NCI-H146 (cell line): ENCODE measurements around the gene AGPAT3.

ENCODE experiments used
- DNase-seq: peaks from one replicate; lab custom pipeline; 2025; lab: John Stamatoyannopoulos, UW

The AGPAT3 gene

DNA sequence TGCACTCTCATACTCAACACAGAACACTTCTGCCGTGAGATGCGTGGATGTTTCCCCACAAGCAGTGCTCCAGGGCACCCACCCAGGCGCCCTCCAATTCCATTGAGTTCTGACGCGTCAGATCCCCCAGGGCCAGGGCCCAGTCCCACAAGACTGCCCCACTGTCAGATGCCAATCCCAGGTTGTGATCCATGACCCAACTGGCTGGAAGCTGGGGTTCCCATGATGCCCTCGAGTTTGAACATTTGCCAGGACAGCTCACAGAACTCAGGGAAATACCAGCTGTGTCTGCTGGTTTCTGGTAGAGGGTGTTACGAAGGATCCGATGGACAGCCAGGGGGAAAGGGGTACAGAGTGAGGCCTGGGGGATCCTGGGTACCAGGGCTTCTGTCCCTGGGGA lies 58.4 kb downstream of the AGPAT3 start:
- no peak for DNase-seq

DNA sequence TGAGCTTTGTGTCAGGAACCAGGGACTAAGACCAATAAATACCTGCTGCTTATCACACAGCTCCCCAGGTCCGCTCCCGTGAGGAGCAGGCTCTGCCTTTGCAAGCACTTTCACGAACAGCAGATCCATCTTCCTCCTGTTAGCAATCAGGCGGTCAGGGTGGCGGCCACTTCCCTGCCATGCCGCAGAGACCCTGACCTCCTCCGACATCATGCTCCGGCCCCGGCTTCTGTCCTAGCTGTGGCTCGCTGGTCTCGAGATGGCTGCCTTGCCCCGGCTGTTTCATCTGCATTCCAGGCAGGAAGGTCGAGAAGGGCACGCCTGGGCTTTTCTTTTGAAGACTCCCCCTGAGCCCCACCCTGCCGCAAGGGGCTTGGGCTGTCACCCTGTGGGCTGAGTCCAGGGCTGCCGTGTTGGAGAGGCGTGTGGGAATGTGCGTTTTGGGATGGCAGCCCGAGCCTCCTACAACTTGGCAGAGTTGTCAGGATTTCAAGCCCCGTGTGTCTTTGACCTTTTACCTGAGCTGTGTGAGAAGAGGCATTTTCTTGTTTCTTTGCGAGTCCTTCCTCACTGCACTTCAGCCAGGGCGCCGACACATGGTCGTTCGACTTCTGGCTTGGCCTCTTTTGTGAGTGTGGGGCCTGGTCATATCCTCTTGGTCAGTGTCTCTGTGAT lies 59.5 kb downstream of the AGPAT3 start:
- no peak for DNase-seq

DNA sequence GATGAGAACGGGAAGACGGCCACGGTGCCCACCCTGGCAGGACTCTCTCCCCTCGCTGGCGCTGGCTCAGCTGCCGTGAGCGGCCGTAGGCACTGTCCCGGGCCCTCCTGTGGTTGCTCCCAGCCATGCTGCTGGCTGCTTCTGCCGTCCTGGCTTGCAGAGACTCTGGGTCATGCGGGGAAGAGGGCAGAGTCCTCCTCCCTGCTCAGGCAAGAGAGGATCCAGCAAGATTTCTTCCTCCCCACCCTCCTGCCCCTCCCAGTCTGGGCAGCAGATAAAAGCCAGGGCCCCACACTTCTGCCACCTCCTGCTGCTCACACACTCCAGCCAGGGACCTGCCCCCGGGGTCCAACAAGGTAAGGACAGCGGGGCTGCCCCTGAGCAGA lies 60.1 kb downstream of the AGPAT3 start:
- no peak for DNase-seq

DNA sequence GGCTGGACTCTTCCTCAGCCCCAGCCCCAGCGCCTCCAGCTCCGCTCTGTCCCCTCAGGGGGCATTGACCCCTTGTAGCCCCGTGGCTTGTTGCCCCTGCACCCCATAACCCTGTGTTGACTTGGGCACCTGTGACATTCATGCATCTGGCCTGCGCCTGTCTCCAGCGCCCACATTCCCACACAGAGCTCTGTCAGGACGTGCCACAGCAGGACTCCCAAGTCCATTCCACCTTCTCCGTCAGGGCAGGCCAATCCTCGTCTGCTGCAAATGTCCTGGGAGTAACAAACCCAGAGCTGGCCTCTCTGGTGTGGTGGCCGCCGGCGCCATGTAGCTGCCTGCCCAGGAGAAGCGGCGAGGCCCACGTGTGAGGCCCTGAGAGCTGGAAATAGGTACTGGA lies 60.6 kb downstream of the AGPAT3 start:
- no peak for DNase-seq

DNA sequence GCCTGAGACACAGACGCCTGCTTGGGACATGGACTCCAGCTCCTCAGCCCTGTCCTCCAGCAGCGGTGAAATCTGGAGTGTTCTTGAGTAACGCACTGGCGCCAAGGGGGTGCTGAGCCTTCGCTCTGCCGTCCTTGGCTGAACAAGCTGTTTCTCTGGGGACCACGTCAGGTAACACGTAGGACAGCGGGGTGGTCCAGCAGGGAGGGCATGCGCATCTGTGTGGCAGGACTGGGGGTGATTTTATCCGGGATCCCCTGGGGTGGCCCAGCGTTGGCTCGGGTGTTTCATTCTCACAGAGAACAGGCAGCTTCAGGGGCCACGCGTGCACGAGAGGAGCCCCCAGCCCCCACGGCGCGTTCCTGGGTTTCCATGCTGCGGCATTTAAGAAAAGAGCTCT lies 61.2 kb downstream of the AGPAT3 start:
- no peak for DNase-seq

DNA sequence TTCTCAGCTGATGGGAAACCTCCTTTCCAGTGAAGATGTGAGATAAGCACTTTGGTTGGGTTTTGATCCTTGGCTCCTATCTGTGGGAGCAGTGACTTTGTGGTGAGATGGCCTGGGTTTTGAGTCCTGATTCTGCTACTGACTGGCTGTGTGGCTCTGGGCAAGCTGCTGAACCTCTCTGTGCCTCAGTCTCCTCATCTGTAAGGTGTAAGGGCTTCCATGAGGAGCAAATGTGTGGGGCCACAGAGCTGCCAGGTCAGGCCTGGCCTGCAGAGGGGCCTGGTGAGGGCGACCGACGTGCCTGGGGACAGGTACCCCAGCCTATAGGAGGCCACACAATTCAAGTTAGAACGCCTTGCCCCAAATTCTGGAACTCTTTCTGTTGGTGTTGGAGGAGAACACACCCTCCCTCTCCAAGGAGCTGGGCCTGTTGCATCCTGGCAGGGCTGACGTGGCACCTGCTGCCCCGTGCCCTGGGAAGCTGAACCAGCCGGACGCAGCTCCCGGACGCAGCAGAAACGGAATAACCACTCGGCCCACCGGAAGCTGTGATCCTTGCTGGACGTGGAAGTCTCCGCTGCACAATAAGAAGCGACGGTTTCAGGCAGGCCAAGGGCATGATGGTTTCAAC lies 62.7 kb downstream of the AGPAT3 start:
- DNase-seq: no peak

DNA sequence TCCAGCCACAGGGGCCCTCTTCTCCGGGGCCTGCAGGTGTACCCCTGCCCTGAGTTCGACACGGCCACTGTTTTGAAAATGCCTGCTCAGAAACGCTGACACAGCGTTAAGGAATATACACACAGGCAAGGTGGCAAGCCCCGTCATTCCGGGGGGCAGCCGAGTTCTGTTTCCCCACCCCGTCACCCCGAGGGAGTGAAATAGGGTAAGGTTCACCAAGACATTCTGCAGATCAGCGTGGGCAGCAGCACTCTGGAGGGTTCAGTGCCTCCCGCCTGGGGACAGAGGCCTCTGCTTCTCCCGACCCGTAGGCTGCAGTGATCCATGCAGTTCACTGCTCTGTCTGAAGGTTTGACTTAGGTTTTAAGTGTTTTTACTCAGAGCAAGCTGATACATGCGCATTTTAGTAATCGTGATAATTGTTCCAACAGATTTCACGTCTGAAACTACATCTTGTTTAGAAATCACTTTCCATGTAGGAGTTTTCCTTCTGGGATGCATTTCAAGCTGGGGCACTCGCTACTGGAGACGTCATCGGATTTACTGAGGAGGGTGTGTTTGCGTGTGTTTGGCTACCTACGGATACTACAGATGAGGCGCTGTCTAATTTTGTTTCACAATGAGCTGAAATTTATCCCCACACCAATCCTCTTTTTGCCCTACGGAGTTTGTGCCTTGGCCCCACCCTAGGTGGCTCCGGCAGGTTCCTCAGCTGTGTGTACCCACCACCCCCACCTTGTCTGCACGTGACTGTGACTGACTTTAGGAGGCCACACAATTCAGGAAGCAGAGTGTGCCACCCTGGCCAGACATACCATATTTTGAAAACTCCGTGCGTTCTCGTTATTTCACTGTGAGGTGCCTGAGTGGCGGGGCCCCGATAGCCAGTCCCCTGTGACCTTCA lies 63.5 kb downstream of the AGPAT3 start:
- no peak for DNase-seq

DNA sequence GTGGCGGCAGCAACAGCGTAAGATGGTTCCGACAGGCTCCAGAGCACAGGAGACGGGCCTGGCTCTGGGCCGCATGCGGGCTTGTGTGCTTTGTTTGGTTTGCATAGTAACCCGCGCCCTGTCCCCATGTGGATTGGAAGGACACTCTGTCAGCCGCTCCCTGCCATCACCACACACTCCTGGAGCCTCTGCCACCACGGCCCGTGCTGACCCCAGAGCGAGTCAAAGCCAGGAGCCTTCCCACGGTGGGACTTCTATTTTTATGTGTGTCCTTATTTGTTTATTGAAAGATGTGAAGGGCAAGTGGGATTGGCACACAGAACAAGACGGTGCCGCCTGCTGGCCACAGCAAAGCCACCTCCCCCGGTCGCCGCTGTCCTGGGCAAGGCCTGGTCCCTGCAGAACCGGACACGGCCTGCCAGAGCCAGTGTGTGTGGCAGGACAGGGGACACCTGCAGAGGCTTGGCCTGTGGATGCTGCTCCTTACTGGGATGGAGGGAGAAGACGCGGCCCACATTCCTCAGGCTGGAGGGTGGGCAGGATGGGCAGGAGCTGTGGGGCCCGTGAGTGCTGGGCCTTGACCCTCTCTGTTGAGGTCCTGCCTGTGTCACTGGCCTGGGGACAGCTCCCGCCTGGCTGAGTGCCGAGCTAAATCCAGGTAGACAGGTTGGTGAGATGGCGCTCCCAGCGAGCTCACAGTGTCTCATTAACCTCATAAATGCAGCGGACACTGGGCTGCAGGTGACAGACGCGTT lies 64.4 kb downstream of the AGPAT3 start:
- DNase-seq: no peak

DNA sequence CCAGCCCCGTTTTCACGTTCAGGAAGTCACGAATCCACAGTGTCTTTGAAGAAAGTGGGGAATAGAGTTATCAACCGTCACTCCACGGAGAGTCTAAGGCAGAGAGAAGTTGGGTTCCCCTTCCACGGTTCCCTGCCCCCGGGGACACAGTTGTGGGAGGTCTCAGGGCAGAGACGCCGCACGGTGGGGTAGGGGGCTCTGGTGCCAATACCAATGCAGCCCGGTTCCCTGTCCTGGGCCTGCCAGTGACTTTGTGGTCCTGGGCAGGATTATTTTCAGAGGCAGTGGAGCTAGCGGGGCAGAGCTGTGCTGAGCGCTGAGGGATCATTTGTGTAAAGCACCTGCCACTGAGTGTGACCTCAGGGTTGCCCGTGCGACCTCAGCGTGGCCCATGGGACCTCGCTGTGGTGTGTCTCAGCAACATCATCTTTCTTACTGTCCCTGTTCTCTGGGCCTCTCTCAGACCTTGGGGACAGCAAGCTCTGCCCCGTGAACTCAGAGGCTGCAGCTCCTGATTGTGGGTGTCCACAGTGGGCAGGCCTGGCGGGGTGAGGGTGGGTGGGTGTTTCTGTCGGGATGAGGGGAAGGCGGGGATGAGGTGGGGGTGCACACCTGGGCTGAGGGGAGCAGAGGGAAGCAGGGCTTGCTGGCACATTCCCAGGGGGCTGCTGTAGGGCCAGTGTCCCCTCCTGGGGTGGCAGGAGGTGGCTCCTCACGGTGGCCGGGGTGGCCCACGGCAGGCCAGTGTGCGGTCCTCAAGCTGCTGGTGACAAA lies 65.2 kb downstream of the AGPAT3 start:
- DNase-seq: no peak

DNA sequence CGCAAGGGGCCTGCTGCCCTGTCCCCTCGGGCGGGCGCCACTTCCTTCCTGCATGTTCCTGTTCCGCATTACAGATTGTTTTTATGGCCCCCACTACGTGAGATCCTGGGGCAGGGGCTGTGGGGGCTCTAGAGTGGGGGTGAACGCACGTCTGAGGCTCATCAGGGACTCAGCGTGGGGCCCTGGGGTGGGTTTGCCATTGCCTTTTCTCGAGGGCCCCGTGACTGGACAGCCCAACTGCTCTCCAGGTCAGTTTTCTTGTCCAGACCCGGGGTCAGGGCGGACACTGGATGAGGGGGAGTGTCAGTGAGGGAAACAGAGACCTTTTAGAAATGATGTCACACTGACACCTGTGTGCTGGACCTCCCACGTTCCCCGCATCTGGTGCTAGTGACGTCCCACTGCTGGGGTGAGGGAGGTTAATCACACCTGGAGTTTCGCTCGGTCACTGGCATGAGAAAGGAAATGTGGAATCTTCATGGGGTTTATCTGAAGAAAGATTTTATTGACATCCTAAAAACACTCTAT lies 65.9 kb downstream of the AGPAT3 start:
- DNase-seq: no peak

DNA sequence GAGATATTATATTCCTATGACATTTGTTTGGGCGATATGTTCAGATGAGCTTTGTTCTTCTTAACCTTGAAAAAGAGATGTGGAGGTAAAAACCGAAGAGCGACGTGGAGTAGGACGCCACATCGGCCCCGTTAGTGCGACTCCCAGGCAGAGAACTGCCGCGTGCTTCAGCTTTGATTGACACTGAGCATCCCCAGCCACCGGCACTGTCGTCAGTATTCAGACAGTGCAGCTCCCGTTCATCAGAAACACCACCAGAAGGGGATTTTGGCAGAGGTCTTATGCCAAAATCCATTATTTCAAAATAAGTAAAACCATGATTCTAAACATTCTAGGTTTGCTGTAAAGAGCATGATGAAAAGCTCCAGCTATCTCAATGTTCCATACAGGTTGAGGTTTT lies 66.5 kb downstream of the AGPAT3 start:
- DNase-seq: no peak

DNA sequence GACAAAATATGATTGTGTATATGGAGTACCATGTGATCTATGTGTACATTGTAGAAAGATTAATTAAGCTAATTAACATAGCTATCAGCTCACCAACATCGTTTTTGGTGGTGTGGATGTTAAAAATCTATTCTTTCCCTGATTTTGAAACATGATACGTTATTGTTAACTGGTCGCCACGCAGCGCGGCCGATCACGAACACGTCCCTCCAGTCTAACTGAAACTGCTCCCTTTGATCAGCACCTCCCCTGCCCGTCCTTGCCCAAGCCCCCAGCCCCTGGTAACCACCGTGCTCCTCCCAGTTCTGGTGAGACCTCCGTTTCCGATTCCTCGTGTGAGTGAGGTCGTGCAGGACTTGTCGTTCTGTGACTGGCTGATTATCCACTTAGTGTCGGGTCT lies 67.0 kb downstream of the AGPAT3 start:
- no peak for DNase-seq

DNA sequence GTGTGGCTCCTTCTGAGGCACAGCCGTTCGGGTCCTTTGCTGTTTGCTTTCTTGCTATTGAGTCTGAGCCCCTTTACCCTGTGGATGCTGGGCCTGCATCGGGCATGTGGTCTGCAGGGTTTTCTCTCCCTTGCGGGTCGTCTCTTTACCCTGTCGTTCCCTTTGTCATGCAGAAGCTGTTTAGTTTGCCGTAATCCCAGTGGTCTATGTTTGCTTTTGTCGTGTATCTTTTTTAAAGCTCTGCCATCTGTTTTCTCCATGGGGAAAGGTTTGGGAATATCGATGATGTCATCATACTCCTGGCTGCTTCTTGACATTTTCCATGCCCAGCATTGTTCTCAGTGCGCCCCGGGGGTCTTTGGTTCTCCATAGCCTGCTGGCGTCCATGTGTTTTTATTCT lies 68.2 kb downstream of the AGPAT3 start:
- DNase-seq: peak; percentile 73

DNA sequence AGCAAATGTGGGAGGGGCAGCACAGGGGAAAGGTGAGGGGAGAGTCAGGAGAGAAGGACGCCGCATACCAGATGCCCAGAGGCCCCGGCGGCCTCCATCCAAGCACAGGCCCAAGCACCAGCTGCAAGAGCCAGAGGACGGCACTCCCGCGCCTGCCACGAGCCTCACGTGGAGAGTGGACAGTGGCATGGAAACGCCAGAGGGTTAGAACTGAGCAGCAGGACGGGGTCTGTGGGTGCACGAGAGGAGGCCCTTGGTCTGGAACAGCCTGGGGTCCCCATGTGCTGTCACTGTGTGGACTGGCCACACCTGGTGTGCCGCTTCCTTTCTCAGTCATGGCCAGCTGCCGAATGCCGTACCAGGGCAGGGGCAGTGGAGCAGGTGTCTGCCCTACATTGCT lies 68.7 kb downstream of the AGPAT3 start:
- no peak for DNase-seq

DNA sequence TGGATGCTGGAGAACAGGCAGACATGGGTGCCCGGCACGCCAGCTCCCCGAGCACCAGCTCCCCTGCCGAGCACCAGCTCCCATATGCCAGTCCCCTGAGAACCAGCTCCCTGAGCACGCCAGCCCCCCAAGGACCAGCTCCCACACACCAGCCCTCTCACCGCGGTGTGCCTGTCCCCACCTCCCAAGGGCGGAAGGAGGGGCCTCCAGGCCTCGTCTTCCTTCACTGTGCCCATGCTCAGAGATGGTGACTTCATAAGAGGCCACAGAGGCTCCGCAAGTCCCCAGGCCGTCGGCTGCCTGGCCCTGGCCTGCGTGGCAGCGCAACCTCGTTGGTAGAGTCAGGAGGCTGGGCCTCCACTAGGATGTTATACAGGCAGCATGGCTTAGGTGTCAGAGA lies 69.1 kb downstream of the AGPAT3 start:
- no peak for DNase-seq

DNA sequence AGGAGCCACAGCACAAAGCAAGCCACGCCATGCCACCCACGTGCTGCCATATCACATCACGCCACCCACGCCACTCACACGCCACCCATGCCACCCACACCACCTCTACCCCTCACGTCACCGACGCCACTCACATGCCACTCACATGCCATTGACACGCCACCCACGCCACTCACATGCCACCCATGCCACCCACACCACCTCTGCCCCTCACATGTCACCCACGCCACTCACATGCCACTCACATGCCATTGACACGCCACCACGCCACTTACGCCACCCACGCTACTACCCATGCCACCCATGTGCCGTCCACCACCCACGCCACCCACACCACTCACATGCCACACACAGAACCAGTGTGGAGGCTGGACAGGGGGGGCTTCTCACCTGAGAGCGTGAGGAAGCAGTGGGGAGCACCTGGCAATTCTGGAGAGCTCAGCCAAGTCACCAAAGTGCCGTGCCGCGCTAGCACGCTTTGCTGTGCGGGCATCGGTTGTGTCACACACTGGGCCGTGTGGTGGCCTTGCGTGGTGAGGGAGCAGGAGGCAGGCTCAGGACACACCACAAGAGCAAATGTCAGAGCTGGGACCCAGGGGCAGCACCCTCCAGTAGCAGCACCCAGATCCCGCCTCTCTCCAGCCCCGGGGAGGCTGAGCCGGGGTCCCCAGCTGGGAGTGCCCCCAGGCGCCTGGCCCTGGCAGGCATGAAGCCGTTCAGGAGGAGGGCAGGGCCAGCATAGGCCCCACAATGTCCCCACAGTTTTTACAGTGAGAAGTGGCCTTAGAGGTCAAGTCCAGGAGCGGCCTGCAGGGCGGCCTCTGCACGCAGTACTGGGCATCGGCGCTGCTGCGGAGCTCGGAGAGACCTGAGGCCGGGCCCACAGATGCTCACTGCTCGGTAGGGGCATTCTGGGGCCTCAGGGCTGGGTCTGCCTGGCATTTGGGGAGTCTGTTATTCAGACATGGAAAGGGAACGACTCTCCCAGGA lies 70.0 kb downstream of the AGPAT3 start:
- DNase-seq: no peak

DNA sequence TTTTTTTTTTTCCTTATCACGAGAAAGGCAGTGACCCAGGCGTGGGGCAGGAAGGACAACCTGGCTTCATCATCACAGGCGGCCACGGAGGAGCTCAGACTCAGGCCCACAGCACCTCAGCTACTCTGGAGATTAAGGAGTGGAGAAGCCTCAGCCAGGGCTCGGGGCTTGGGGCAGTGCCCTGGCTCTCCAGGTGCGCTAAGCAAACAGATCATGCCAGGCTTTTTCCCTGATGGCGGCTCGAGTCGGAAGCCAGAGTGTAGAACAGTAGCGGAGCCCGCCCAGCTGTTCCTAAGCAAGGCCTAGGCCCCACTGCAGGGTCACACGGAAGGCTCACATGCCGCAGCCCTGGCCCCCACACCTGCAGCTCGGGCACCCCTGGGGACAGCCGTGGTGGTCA lies 70.7 kb downstream of the AGPAT3 start:
- no peak for DNase-seq

DNA sequence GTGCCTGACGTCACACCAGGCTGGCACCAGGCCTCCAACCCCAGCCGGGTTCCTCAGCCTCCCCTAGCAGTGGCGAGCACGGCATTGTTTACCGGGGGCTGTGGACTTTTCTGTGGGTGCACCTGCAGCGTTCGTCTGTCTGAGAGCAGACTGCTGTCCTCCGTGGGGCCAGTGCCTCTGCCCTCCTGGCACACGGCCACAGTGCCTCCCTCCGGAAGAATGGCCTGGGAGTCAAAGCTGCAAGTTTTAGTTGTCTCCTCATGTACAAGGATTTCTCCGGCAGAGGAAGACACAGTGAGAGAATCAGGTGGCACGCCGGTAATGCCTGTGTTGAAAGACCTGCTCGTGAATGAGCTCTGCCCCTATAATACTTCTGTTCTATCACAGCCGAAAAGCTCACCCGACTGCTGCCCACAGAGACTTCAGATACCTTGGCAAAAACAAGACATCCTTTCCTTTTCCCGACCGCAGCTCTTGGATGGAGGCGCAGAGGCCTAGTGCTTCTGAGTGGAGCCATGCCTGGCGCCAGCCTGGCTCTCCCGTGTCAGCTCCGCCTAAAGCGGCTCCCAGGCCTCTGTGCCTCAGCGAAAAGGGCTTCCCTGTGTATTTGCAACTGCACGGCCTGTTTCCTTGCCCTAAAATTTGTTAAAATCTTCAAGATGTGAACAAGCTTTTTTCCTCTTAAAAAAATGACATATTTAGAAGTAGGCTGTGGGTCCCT lies 71.4 kb downstream of the AGPAT3 start:
- no peak for DNase-seq

DNA sequence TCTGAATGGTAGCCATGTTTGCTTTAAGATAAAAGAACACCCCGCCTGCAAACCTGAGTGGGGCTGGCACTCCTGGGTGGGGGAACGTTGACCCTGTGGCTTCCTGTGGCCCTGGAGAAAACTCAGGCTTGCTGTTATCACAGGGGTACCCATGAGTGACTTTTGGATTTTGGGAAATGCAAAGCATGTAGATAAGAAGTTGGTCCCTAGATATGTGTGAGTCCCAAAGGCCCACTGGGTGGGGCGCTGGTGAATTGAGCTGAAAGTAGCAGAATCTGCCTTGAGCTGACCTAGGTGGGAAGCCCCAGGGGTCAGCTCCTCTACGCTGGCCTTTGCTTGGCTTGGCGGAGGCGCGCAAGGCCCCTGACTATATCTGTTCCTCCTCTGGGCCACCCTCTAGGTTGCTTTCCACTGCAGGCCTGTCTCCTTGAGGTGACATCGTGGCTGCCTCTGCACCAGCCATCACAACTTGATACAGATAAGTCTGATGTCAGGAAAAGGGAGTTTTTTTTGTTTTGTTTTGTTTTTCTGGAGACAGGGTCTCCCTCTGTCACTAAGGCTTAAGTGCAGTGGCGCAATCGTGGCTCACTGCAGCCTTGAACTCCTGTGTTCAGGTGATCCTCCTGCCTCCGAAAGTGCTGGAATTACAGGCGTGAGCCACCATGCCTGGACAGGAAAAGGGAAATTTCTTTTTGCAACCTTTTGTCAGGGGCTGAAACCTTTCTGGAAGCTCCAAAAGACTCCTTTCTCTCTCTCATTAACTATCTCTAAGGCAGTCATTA lies 72.2 kb downstream of the AGPAT3 start:
- no peak for DNase-seq
